Adipose tissue (tissue), 3 donors: ENCODE data around the gene ATG4B. TPM values are rescaled to one million over a fixed set of nuclear protein-coding genes. Genes with fewer than 3 reads are reported as not detected.
"Not testable (repeated sequence)": the region's sequence is repeated elsewhere in the genome, so short reads cannot be mapped to it uniquely, and the experiment has no call there.

ENCODE experiments used
- H3K27ac ChIP-seq: one replicate; pipeline ENCODE4 v1.5.1; 2013; ENCODE audit warnings: low read depth, low read length
- WGBS, 3 donors: extraction: QIAGEN DNeasy Blood & Tissue Kit; methylation state at CpG; one replicate each; pipeline ENCODE4 v1.1.7; 2013; 5-methylcytosine and 5-hydroxymethylcytosine counted together
- polyA plus RNA-seq, 3 donors: library from polyadenylated mRNA; stranded (reverse); fragments of 200-250 nt; gene quantifications; one replicate each; pipeline ENCODE4 v1.2.3, GENCODE V29; 2013
- donor health status: healthy with polysubstance abuse.
- donor health status: Bipolar disorder and iron deficiency.
- donor health status: healthy.

The ATG4B gene
- polyA plus RNA-seq, 3 donors = 29.5 to 48.2 (median 43.3) TPM

DNA sequence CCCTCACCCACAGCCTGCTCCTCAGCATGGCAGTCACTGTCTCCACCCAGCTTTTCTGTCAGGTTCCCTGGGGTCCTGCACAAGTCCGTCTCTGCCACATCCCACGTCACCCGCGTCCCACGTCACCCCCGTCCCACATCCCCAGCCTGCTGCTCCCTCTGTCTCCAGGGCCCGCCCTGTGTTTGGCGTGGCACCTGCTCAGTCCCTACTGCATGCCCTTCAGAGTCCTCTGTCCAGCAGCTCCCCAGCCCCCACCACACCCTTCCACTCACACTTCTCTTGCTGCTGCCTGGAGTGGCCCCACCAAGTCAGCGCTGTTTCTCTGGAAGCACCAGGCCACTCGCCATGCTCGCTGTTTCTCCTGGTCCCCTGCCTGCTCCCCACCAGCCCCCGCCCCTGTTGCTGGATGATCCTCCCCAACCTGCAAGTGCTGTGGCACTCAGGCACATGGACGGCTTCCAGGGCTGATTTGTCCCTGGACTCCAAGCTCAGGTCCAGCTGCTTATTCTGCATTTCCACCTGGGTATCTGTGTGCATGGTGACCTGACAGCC is 18.8 kb downstream of the ATG4B start:
- WGBS, 3 donors = 94 to 98% (median 95%) methylated on average over 13 of the region's 13 CpGs
- H3K27ac ChIP-seq = no peak overlapping the region

DNA sequence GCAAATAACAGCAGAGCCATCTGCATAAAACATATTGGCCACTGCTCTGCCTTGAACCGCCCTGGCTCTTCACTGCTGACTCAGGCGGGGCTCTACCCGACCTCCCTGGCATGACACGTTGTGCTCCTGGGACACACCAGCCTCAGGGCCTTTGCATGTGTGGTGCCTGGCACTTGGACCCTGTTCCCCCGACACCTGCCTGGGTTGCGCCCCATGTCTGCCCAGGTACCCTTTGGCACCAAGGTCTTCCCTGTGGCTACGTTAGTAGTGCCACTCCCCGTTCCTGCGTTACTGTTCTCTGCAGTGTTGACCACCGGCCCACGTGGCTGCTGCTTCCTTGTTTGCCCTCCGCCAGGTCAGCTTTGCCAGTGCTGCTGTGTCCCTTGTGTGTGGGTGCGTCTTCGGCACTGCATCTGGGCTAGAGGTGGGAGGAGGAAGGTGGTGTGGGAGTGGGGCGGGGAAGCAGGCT is 20.3 kb downstream of the ATG4B start:
- WGBS, 3 donors = 88 to 92% (median 92%) methylated on average over 14 to 15 of the region's 15 CpGs

DNA sequence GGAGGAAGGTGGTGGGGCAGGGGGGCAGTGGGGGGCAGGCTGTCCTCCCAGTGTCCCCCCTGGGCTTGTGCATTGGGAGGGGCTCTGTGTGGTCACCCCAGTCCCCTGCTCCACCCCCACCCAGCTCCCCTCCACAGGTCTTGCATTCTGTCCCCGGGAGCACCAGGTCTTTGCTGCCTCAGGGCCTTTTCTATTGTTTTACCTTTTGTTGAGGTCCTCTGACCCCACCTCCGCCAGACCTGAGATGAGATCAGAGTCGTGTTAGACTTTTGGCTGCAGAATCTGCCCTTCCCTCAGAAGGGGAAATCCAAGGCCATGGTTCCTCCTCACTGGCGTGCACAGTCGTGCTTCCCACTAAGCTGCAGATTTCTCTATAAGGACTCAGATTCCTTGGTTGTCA is 20.8 kb downstream of the ATG4B start:
- WGBS, 3 donors = 75 to 77% (median 76%) methylated on average over 5 of the region's 5 CpGs
- no peak overlapping the region for H3K27ac ChIP-seq

More for the DNA sequence above, 20.3 kb downstream of the ATG4B start:
- no peak overlapping the region for H3K27ac ChIP-seq

DNA sequence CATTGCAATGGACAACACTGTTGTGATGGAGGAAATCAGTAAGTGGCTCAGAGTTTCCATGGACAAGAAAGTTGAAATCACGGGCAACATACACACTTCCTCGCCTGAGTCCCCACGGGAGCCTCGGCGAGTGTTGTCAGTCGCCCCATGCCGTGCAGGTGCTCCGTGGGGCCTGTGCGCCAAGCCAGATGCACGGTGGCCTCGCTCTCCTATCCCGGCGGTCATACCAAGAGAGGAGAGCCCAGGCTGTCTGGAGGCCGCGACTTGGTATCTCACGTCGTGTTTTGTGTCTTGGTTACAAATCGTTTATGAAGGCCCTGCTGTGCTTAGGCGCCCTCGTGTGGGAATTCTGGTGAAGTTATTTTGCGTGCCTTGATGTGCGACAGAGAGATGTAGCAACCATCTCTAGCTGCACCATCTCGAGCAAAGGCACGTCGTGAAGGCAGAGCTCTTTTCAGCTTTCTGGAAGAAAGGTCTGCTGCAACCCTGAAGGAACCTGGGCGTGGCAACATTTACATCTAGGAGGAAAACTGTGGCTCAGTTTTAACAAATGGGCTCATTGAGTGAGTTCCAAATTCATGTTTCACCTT is 21.8 kb downstream of the ATG4B start:
- WGBS, 3 donors = 51 to 62% (median 53%) methylated on average over 26 of the region's 26 CpGs
- H3K27ac ChIP-seq = no peak overlapping the region

DNA sequence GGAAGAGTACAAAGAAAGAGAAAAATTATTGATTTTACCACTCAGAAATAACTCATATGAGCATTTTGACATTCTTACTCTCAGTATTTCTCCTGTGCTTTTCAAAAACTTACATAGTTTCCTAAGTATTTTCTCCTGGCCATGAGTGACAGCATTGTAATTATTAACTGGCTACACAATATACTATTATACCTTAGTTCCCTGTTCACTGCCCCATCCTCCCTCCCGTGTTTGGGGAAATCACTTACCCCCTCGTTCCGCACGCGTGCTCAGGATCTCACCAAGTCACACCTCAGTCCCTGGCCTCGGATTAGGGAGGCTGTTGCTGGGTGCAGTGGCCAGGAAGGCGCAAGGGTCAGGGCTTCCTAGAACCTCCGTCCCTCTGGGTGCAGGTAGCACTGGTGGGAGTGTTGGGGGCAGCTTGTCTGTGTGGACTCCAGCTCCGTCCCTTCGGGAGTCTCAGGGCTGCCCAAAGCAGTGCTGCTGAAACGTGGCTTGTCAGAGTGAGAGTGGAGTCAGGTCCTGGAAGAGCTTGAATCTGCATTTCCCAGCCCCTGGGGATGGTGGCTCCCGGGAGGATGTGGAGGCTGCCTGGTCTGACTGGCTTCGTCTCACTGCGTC is 23.2 kb downstream of the ATG4B start:
- no peak overlapping the region for H3K27ac ChIP-seq
- WGBS, 3 donors = 78 to 94% (median 94%) methylated on average over 14 of the region's 14 CpGs

DNA sequence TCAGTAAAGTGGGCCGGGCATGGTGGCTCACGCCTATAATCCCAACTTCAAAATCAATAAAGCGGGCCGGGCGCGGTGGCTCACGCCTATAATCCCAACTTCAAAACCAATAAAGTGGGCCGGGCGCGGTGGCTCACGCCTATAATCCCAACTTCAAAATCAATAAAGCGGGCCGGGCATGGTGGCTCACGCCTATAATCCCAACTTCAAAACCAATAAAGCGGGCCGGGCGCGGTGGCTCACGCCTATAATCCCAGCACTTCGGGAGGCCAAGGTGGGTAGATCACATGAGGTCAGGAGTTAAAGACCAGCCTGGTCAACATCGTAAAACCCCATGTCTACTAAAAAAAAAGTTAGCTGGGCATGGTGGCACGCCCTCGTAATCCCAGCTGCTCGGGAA is 25.2 kb downstream of the ATG4B start:
- not testable (repeated sequence) for H3K27ac ChIP-seq
- 90 to 96% (median 95%) methylated on average over 24 of the region's 24 CpGs for WGBS, 3 donors

DNA sequence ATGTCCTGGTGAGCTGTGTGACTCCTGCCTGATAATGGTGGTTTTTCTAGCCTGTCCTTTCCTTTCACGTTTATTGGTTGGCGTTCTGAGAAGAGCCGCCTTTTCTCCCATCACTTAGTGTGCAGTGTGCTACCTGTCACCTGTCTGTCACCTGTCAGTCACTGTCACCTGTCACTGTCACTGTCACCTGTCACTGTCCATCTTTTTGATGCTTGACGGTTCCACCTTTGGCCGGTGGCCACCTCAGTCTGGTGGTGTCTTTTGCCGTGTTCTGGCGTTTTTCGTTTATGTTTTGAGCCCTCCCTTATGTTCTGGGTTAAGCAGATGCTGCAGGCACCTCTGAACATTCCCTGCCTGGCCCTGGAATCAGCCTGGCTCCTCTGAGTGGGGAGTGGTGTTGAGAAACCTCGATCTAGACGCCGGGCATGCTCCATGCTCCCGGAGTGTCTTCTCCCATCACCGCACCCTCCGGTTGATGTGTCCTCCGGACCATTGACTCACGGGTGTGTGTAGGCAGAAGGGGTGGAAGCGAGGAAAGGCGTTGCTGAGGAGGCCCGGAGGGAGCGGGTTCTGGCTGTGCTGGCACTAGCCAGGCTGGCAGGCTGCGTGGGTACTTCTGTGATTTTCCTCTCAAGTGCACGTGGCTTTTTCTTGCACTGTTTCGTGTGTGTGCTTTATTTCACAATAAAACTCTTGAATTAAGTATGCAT is 28.4 kb downstream of the ATG4B start:
- H3K27ac ChIP-seq = no peak overlapping the region
- WGBS, 3 donors = 85 to 87% (median 86%) methylated on average over 23 of the region's 23 CpGs

DNA sequence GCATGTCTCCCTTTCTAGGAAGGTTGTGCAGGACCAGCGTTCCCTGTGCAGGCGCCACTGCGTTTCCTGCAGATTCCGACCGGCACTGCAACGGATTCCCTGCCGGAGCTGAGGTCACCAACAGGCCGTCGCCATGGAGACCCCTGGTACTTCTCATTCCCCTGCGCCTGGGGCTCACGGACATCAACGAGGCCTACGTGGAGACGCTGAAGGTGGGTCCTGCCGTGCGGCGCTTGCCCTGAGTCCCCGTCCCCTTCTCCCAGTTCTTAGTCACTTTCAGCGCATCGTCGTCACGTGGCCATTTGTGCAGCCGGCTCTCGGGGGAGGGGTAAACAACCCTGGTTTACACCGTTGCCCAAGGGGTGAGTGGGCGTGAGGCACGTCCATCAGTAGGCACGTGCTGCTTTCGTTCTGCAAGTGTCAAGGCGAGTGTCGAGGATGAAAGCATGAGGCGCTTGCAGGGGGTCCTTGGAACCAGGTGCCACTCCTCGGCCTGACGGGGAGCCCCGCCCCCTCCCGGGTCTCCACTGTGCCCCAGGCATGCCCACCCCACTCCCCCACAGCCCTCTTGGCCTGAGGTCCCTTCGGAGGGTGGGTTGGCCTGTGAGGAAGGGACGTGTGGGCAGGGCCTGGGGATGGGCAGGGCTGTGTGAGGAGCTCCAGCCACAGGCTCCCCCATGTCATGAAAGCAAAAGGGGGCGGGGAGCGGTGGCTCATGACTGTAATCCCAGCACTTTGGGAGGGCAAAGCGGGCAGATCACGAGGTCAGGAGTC is 29.3 kb downstream of the ATG4B start:
- H3K27ac ChIP-seq = no peak overlapping the region
- 83 to 86% (median 84%) methylated on average over 42 of the region's 42 CpGs for WGBS, 3 donors

DNA sequence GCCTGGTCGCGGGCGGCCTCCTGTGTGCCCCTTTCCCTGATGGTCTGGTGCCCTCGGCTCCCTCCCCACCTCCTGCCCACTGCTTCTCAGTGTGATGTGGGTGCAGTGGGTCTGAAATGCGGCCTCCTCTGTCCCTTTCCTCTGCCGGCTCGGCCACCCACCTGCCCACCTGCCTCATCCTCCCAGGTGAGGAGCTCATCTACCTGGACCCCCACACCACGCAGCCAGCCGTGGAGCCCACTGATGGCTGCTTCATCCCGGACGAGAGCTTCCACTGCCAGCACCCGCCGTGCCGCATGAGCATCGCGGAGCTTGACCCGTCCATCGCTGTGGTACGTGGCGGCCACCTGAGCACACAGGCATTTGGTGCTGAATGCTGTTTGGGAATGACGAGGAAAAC is 30.9 kb downstream of the ATG4B start:
- 95 to 97% (median 96%) methylated on average over 21 of the region's 21 CpGs for WGBS, 3 donors

DNA sequence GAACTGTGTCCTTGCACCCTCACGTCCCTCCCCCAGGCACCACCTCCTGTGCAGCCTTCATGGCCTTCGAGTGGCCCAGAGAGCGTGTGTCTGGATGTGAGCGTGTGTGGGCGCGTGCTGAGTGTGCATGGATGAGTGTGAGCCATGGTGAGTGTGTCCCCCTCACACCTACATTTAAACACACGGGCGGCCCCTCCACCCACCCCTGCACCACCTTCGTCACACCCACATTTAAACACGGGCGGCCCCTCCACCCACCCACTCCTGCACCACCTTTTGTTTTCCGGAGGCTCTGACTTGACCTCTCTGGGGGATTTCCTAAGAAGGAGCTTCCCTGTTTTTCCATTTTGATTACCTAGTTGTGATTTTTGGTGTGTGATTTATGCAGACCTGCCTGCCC is 31.3 kb downstream of the ATG4B start:
- no peak overlapping the region for H3K27ac ChIP-seq
- WGBS, 3 donors = 89 to 93% (median 91%) methylated on average over 12 of the region's 12 CpGs

More for the DNA sequence above, 30.9 kb downstream of the ATG4B start:
- no peak overlapping the region for H3K27ac ChIP-seq

DNA sequence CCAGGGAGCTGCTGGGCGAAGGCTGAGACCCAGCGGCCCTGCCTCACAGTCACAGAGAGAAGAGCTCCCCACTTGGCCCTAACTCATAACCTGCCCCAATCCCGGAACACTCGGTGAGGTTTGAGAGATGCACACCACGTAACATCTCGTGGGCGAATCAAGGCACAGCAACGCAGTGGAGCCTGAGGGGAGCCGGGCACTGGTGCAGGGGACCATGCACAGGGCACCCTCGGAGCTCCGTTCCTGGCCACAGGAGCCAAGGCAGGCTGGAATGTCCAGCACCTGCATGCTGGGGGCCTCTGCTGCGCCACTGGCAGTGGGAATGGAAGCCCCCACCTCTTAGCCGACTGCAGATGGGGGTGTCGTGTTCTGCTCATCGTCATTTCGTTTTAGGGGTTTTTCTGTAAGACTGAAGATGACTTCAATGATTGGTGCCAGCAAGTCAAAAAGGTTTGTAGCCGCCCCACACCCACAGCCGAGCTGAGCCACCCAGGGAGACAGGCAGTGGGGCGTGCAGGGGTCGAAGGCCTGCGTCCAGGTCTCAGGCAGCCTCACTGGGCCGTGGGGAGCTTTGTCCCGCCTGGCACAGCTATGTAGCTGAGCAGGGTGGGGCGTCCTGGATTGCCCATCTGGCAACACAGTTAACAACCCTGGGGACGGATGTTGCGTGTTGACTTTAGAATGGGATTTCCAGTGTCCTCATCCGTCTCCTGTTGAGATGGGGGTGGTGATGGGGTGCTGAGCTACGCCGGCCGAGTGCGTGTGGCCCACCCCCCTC is 33.0 kb downstream of the ATG4B start:
- WGBS, 3 donors = 87 to 89% (median 88%) methylated on average over 31 of the region's 31 CpGs

DNA sequence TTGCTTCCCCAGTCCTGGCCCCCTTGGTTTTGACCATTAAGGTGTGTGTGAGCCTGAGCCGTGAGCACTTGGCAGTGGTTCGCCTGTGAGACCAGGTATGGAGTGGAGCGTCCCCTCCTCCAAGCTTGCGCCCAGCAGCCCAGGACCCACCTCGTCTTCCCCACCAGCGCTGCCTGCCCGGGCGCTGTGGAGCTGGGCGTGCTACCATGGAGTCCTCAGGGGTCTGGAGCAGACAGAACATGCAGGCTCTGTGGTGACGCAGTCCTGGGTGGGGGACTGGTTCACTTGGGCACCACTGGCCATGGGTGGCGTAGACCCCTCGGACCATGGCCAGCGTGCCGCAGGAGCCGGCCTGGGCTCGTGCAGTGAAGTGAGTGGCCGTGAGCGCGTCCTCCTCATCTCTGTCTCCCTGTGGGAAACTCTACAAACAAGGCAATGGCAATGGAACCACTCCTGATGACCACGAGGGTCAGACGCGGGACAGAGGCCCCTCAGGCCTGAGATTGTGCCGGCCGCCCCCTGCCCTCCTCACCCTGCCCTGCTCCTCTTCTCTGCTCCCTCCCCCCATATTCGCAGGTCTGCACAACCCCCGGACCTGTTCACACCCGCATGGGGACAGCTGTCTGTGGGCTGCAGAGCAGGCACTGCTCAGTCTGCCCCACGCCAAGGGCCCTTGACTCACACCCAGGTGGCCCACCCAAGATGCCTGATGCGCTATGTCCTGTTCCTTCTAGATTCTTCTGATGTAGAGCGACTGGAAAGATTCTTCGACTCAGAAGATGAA is 34.2 kb downstream of the ATG4B start:
- H3K27ac ChIP-seq = no peak overlapping the region
- WGBS, 3 donors = 91 to 94% (median 93%) methylated on average over 31 of the region's 31 CpGs

More for the DNA sequence above, 33.0 kb downstream of the ATG4B start:
- H3K27ac ChIP-seq = no peak overlapping the region

DNA sequence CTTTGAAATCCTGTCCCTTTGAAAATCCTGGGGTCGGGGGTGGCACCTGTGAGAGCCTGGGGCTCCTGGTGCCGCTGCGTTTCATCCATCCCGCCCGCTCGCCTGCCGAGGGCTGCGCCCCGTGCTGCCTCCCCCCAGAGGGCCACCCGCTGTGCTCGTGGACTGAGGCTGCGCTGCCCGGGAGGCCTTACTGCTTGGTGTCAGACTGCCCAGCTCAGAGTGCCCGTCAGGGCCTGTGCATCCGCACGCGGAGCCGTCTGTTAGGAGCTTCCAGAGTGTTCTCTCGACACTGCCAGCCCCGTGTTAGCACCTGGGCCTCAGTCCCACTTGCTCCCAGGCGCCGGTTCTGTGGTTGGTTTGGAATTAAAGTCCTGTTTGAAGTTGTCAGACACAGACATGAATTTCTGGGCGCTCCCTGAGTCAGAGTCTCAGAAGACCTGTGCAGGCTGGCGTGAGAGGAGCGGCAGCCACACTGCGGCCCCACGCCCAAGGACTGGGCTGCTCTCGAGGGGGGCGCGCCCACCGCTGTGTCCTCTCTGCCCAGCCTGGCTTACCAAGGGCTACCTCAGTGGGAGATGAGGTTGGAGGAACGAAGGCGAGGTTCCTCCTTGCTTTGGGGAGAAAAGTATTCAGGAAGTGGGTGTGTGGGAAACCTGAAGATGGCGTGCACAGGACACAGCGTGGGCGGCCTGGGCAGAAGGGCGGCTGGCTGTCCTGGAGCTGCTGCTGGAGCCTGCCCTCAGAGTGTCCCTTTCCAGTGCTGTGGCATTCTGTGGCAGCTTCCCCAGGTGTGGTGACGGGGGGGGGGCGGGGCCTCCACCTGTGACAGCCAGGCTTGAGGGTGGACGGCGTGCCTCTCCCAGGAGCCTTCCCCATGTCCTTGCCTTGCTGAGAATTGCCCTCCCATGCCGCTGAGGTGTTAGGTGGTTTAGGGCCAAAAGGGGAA is 35.0 kb downstream of the ATG4B start:
- 91 to 92% (median 92%) methylated on average over 40 to 42 of the region's 42 CpGs for WGBS, 3 donors
- H3K27ac ChIP-seq = no peak overlapping the region

DNA sequence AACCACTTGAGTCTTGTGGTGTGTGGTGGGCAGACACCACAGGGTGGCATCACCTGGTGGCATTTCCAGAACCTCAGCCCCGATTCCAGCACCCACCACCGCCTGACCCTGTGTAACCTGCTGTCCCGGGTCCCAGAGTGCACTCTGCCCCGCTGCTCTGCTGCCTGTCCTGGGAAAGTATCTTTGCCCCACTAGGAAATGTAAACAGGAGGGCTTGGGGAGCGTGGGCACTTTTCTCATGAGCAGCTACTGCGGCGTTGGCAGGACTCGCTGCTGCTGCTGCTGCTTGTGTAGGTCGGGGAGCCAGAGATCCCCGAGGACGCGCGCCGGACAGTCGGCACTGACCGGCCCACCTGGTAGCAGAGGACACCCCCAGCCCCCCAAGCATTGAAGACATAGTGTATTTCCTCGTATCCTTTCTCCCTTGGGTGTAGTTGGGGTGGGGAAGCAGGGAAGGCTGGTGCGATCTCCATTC is 35.7 kb downstream of the ATG4B start:
- no peak overlapping the region for H3K27ac ChIP-seq
- 86 to 89% (median 89%) methylated on average over 18 of the region's 18 CpGs for WGBS, 3 donors

DNA sequence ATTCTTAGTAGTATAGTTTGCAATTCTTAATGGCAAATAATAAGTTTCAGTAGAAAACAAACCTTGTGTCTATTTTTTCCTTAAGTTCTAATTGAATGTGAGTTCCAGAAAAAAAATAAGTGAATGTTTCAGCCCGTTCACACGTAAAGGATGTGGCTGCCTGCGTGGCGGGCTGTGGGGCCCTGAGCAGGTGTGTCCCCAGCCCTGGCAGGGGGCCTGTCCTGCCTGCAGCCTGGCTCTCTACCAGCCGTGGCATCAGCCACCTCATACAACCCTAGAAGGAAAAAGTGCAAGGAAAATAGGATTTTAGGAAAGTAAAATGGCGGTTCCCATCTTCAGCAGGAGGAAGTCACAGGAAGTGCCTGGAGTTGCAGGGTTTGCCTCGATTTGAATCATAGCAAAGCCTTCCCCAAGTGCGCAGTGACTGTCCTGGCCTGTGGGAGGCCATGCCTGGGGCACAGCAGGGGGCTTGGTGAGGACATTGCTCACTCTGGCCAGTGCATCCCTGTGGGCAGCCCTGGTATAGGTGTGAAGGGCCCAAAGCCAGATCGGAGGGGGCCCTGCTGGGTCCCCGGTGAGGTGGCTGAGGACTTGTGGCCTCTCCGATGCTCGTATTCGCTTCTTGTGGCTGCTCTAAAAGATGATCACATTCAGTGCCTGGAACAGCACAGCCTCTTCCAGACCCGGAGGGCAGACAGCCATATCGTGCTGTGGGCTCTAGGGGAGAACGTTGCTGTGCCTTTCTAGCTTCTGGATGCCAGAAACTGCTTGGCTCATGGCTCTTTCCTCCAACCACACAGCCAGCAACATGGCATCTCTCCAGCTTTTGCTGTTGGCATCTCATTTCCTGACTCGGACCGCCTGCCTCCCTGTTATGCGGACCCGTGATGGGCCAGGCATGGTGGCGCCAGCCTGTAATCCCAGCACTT is 36.6 kb downstream of the ATG4B start:
- WGBS, 3 donors = 78 to 85% (median 84%) methylated on average over 21 of the region's 21 CpGs
- H3K27ac ChIP-seq = no peak overlapping the region
